Measurements from ENCODE around the gene BTAF1.
"Not testable (repeated sequence)": the region's sequence is repeated elsewhere in the genome, so short reads cannot be mapped to it uniquely, and the experiment has no call there.

Gene BTAF1

DNA sequence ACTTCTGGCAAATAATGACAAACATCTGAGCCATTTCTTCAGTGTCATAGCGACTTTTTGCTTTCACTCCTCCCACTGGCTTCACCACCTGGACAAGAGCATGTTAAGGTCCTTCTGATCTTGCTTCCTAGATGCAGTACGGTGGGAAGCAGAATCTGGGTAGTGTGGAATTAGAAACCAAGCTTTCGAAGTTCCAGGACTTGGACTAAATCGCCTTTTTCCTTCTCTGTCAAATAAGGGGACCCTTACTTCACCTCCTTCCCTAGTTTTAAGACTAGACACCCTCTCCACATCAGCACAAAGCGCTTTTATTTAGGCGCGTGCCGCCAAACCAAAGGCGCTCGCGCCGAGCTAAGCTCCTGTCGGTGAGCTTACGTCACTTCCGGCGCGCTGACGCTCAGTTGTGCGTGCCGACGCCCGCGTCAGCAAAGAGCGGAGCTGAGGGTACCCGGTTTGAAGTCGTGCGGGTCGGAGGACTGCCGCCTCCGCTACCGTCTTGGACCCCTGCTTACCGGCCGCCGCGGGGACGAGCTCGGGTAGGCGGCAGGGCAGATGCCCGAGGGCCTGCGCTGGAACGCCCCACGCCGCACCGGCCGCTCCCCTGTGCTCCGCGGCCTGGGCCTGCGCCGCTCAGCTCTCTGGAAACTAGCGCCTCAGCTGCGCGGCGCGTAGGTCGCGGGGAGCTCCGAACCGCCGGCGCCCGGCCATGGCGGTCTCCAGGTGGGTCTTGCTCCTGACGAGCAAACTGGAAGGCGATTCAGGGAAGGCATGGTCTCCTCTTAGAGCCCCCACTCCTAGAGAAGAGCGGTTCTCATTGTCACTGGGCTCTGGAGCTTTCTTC, at the start of gene BTAF1:
BTAF1 (plus strand) TSS at position 400 of the 841 bp plus-strand sequence; CDS start at position 707, 307 bp downstream.
- peak; percentile 95 for DNase-seq (ENCODE audit: low spot score)

DNA sequence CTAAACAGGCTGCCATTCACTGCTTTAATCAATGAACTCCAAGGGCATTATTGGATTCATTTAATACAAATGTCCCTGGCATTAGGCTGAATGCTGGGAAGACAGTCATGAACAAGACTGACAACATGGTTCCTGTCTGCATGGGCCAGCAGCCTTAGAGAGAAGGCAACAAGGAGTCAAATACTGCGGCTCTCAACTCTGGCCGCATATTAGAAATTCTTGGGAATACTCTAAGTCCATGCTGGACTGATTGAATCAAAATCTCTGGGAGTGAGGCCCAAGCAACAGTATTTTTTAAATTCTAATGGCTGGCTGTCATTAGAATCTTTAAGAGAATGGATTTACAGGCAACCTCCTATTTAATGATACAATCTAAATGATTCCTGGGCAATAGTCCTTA, 48.4 kb upstream of the BTAF1 start:
- DNase-seq (ENCODE audit: low spot score) = no peak

DNA sequence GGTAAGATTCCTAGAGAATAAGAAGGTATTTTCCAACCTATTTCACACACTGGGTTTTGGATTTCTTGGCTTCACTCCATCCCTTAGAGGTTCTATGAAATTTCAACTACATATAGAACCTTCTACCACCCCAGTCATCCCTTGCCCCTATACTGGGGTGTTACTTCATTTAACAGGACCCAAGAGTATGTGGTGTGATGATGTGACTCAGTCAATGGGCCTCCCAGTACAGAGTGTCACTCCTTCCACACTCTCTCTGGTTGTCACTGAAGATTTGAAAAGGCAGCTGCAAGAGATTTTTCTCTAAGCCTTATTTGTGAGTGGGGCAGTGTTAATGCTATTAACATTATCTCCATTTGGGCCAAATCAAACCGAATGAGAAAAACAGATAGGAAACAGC, 47.8 kb upstream of the BTAF1 start:
- no peak for DNase-seq (ENCODE audit: low spot score)

DNA sequence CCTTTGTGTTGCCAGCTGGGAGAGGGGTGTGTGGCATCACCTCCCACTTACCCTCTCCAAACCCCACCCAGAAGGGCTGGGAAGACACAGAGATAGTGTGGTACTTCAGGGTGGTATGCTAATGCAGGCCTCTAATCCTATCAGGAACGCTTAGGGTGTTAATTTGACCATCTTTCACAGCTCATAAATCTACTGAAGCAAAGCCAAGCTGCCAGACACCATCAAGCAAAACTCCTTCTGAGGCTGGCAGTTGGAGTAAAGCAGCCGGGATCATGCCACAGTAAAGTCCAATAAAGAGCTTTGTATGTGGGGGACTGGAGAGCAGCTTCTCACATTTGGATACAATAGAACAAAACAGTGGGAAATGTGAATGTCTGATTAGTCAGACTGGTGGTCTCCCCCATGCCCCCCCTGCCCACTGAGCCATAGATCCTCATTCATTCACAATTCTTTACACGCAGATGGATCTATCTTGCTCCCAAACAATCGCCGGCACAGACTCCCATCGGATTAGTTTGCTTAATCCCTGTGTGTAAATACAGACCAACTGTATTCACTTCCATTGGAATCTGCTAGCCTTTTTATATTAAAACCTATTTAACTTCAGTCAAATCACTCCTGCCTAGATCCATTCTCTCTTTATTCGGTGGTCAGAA, 43.9 kb upstream of the BTAF1 start:
- DNase-seq (ENCODE audit: low spot score) = no peak

DNA sequence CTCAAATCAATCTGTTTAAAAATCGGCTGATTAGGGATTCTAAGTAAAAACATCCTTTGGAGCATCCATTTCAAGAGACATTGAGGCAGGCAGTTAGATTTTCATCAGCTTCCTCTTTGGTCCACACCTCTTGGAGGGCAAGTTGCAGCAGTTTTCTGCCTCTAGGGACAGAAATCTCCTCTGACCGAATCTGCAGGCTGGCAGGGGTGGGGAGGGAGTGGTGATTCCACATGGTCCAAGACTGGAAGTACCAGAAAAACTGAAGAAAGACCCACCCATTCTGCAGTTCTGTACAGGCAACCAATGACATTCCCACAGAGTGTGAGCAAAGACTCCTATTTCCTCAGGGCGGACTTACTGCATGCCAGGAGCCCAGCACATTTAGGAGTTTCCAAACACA, 43.3 kb upstream of the BTAF1 start:
- DNase-seq (ENCODE audit: low spot score) = peak; percentile 50

DNA sequence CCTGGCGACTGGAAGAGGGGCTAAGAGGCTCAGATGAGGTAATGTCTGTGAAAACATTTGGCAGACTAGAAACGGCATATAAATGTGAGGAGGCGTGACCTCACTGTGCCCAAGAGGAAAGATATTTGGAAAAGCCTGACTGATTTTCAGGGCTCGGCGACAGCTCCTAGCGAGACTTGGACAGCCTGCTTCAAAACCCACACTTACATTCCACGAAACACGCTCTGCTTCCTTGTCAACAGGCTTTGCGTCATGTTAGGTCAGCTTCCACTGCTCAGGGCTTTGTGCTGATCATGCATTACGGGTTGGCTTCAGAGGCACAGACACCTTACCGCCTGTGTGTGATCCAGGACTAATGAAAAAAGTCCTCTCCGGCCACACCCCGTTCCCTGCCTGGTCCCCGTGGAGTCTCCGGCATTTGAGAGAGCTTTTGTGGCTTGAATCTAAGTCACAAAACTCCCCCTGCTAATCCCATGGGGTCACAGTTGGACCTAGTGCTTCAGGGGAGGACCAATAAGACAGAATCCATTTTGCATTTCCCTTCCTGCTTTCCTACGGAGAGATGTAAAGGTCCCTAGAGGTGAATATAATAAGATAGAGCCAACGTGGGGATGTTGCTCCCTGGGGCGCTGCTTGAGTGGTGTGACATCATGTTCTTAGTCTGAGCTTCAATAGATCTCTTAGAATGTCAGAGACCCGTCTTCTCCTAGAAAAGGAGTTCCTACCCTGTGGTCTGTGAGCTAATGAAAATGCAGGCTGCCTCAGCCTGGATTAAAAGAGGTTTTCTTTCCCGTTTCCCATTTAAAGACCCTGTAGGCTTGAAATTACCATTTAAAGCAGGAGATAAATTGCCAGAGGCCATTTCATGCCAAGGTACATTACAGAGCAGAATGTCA, 39.8 kb upstream of the BTAF1 start:
- peak; percentile 73 for DNase-seq (ENCODE audit: low spot score)

DNA sequence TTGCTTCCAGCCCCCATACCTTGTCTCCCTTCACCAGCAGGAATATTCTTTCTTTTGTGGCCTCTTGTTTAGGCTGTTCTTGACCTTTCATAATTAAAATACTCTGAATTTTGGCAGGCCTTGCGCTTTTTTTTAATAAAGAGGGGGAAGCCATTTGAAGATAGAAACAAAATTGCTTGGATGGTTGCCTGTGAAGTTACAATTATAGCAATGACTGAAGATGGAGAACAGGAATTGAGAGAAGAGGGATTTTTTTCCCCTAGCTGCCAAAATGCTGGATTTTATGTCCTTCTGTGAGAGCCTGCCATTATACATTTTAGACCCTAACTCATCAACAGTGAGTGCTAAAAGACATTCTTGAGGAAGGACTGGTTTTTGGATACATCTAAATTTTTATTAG, 39.0 kb upstream of the BTAF1 start:
- no peak for DNase-seq (ENCODE audit: low spot score)

DNA sequence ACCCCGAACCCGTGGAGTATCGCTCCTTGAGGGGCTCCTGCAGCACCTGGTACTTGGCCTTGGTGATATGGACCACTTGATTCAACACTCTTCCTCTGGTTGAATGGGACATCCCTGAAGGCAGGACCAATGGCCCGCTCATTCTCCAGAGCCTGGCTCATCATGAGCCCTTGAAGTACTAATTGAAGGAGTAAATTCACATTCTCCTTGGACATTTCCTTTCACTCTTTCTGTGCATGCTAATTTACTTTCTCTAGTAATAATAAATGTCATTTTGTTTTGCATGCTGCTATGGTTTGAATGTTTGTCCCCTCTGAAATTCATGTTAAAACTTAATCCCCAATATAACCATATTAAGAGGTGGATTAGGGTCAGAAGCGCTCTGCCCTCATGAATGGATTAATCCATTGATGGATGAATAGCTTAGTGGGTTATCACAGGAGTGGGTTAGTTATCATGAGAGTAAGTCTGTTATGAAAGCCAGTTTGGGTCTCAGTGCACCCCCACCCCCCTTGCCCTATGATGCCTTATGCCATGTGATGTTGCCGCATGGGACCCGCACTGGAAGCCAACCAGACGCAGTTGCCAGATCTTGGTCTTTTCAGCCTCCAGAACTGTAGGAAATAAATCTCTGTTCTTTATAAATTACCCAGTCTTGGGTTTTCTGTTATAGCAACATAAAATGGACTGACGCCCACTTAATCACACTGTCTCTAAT, 38.0 kb upstream of the BTAF1 start:
- DNase-seq (ENCODE audit: low spot score) = no peak

DNA sequence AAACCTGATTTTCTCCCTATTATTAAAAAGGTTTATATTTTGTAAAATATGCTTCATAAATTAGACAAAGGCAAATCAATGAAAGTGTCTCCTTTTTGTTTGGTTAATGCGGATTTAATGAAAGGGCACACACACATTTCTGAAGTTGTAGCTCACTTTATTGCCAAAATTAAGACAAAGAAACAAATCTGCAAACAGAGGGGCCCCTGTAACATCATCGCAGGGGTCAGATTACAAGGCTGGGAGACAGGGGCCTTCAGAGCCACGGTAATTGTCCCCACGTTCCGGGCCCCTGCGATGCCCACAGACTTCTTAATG, 36.7 kb upstream of the BTAF1 start:
- DNase-seq (ENCODE audit: low spot score) = no peak

DNA sequence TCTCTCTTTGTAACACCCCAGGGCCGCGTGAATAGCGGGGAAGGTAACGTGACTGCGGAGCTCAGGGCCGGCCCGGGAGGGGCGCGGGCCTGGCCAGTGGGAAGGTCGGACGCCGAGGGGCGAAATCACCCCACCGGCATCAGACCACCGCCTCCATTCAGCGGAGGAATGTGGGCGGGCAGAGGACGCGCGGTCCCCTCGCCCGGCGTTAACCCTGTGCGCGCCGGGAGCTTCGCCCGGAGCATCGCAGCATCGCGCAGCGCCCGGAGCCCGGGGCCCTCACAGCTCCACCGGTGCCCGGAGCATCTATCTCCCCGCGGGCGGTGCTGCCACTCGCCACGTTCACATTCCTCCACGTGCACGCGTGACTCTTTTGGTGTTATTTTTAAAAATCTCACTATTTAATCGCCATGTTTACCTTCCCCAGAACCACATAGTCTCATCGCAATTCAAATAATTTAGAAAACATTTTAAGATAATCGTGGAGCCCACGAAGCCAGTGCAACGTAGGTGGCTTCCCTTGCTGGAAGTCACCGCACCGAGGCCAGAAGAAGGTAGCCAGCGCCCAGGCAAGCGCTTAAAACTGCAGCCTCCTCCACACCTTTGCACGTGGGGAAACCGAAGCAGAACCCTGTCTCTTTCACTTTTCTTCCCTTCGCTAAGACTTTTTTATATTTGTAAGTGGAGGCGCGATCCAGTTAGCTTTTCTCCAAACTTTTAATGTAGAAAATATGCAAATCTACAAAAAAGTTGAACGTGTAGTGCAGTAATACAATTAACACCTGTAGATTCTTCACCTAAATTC, 36.1 kb upstream of the BTAF1 start:
- peak; percentile 57 for DNase-seq (ENCODE audit: low spot score)

DNA sequence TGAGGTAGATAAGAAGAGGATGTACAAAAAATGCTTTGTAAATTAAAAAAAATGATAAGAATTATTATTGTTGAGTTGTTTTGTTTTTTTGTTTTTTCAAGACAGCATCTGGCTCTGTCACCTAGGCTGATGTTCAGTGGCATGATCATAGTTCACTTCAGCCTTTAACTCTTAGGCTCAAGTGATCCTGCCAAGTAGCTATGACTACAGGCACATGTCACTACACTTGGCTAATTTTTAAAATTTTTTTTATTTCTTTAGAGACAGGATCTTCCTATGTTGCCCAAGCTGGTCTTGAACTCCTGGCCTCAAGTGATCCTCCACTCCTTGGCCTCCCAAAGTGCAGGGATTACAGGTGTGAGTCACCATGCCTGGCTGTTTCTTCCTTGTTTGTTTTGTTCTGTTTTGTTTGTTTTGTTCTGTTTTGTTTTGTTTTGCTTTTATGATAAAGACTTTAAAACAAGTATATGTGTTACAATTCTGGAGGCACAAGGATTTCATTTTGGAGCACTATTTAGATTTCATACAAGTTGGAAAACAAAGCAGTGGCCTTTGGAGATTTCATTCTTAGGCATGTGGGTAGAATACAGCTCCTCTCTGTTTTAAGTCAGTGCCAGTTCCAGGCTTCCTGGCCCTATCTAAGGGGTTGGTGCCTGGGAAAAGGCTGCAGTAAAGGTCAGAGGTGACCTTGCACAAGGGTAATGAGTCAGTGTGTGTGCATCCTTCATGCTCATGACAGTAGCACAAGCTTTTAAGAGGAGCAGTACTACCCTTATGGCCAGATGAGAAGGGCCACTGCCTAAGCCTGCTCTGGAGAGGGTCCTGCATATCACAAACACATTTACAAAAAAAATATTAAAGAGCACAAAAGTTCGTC, 32.2 kb upstream of the BTAF1 start:
- no peak for DNase-seq (ENCODE audit: low spot score)

DNA sequence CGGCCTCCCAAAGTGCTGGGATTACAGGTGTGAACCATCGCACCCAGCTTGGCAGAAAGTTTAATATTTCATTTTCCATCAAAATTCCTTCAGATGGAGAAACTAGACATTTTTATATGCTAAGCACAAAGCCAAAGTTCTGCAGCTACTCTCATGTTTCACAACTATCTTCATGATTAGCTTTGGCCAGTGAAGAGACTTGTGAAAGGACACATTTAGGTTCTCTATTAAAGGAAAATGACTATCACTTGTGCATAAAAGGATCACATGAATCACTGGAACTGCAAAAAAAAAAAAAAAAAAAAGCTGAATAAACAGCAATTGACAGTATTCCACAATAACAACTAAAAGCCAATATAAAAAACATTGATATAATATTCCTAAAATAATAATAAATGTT, 30.5 kb upstream of the BTAF1 start:
- DNase-seq (ENCODE audit: low spot score) = no peak

DNA sequence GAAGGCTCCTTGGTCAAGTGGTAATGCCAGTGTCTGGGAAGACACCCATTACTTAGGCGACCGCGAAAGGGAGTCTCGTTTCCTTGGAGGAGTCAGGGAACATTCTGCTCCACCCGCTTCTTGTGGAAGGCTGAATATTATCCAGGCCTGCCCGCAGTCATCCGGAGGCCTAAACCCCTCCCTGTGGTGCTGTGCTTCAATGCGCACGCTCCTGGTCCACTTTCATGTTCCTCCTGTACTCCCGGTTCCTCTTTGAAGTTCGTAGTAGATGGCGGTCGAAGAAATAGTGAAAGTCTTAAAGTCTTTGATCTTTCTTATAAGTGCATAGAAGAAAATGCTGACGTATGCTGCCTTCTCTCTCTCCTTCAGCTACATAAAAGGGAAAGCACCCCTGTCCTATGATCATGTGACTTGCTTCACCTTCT, 29.3 kb upstream of the BTAF1 start:
- DNase-seq (ENCODE audit: low spot score) = not testable (repeated sequence)

DNA sequence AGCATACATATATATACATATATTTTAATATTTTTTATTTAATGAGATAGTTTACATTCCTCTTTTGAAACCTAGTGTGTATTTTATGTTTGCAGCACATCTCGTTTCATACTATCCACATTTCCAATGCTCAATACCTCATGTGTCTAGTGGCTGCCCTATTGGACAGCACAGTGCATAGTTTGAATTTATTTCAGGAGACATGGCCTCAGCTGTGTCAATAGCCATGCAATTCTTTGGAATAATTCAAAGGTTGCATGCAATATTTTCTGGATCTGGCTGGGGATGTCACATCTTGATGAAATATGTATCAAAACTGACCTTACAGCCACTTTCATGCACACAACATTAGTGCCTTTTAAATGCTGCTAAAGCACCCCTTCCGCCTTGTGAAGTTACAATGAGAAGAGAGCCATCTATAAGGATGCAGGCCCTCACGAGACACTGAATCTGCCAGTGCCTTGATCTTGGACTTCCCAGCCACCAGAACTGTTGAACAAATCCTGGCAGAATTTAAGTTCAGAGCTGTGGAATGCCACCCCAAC, 27.3 kb upstream of the BTAF1 start:
- DNase-seq (ENCODE audit: low spot score) = no peak

DNA sequence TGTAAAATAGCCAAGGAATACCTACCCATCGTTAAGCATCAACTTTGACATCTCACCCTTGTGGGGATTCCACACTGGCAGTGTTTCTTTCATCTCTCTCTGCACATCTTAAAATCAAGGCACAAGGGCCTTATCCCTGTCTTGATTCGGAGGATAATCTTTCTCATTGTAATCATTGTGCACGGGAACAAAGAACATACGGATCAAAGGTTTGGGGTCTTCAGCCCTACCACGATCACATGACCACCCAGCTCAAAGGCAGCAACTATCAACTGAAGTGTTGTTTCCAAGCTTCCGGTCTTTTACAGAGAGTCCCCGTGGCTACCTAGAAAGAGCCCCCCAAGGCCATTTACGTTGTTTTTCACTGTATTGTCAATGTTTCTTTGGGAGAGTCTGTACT, 26.1 kb upstream of the BTAF1 start:
- no peak for DNase-seq (ENCODE audit: low spot score)

DNA sequence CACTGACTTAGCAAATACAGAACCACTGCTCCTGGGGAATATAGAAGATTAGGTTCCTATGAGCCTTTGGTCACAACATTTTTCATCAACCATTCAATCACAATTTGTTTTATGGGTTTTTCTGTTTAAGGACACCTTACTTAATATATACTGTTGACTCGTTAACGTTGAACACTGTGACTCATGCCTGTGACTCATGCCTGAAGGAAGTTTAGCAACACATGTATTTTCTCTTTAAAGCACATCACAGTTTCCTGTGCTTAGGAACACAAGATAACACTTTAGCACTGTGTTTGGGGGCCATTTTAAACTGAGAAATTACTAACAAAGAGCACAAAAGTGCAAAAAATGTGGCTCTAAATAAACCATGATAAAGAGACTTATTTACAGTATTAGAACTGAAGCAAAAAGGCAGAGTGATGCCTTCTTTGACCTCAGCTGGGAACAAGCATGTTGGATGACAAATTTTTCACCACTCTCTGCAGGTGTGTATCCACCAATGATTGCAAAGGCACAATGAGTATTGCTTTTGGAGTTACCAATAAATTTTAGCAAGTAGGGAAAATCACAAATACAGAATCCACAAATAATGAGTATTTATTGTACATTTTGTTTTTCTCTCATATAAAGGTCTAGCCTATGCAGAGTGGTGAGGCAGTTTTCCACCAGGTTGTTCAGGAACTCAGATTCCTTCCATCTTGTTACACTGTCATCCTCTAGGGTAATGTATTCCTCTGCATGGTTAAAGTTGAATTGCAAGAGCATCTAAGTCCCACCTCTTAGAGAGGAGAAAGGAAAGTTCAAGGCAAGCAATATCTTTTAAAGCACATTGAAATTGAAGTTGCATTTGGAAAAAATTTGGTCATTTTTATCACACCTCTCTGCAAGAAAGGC, 21.5 kb upstream of the BTAF1 start:
- peak; percentile 51 for DNase-seq (ENCODE audit: low spot score)

DNA sequence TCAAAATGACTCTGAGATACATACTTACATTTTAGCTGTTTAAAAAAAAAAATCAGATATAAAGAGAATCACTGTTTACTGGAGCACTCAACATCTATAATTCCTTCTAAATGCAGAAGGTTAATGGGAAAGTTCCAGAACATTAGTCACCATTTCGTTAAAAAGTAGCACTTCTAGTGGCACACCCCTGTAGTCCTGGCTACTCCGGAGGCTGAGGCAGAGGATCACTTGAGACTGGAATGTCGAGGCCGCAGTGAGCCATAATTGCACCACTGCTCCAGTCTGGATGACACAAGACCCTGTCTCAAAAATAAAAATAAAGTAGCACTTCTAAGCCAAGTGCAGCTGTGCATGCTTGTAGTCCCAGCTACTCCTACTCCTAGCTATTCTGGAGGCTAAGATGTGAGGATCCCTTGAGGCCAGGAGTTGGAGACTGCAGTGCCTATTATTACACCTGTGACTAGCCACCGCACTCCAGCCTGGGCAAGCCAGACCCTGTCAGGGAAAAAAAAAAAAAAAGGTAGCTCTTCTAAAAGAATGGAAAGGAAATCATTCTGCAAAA, 16.5 kb upstream of the BTAF1 start:
- DNase-seq (ENCODE audit: low spot score) = no peak

DNA sequence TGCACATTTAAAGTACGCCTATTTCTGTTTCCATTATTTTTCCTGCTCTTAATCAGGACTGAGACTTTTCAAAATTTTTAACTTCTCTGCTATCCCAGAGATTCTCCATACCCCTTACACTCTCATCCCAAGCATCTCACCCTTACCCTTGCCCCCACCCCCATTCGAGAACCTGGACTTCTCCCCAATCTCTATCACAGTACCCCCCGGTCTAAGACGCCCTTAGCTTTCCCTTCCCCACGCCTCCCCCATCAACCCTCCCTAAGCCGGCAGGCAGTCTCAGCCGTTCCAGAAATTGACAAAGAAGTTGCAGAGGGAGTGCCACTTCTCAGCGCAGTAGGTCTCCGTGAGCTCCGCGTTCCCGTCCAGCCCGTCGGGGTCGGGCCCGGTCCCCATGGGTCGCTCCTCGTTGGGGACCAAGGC, 15.6 kb upstream of the BTAF1 start:
- DNase-seq (ENCODE audit: low spot score) = no peak

All from AG20443 (cell line).